NCI-H2227 (cell line): ENCODE measurements around the gene CDH4.
"Not testable (repeated sequence)": the region's sequence is repeated elsewhere in the genome, so short reads cannot be mapped to it uniquely, and the experiment has no call there.

Experiments
- DNase-seq: peaks from one replicate; lab custom pipeline; 2025; ENCODE audit not compliant: unreplicated experiment; lab: John Stamatoyannopoulos, UW

CDH4 gene

GRCh38 chr20:61956396-61957342, 704.6 kb downstream of the CDH4 start:
- DNase-seq = no peak

- no peak for DNase-seq
Measured at GRCh38 chr20:61957961-61958715, 706.1 kb downstream of the CDH4 start.

- DNase-seq = no peak
Measured at GRCh38 chr20:61958773-61959700, 707.0 kb downstream of the CDH4 start.

- DNase-seq = no peak
Measured at GRCh38 chr20:61960836-61961235, 708.8 kb downstream of the CDH4 start.

- DNase-seq = no peak
Measured at GRCh38 chr20:61963149-61963548, 711.1 kb downstream of the CDH4 start.

GRCh38 chr20:61963885-61964674, 712.0 kb downstream of the CDH4 start:
- DNase-seq = no peak

- no peak for DNase-seq
Measured at GRCh38 chr20:61964675-61965605, 712.9 kb downstream of the CDH4 start.

- no peak for DNase-seq
Measured at GRCh38 chr20:61965606-61966491, 713.8 kb downstream of the CDH4 start.

GRCh38 chr20:61966492-61967244, 714.6 kb downstream of the CDH4 start:
- no peak for DNase-seq

- DNase-seq = no peak
Measured at GRCh38 chr20:61967300-61967699, 715.2 kb downstream of the CDH4 start.

- DNase-seq = no peak
Measured at GRCh38 chr20:61968036-61968810, 716.2 kb downstream of the CDH4 start.

GRCh38 chr20:61968932-61969331, 716.9 kb downstream of the CDH4 start:
- DNase-seq = no peak

- DNase-seq = no peak
Measured at GRCh38 chr20:61969806-61970205, 717.7 kb downstream of the CDH4 start.

- no peak for DNase-seq
Measured at GRCh38 chr20:61970357-61970756, 718.3 kb downstream of the CDH4 start.

- not testable (repeated sequence) for DNase-seq
Measured at GRCh38 chr20:61971595-61971994, 719.5 kb downstream of the CDH4 start.

- no peak for DNase-seq
Measured at GRCh38 chr20:61972636-61973508, 720.8 kb downstream of the CDH4 start.
